ENCODE results near the gene SUDS3. TPM values are rescaled to one million over a fixed set of nuclear protein-coding genes. Genes with fewer than 3 reads are reported as not detected.

Gene SUDS3
- total and polyA plus RNA-seq, 10 of the 15 experiments (the other 5 are each of a cell fraction or from before 2014, with no cell fraction given): 5.2 to 42.8 (median 21.7) TPM

DNA sequence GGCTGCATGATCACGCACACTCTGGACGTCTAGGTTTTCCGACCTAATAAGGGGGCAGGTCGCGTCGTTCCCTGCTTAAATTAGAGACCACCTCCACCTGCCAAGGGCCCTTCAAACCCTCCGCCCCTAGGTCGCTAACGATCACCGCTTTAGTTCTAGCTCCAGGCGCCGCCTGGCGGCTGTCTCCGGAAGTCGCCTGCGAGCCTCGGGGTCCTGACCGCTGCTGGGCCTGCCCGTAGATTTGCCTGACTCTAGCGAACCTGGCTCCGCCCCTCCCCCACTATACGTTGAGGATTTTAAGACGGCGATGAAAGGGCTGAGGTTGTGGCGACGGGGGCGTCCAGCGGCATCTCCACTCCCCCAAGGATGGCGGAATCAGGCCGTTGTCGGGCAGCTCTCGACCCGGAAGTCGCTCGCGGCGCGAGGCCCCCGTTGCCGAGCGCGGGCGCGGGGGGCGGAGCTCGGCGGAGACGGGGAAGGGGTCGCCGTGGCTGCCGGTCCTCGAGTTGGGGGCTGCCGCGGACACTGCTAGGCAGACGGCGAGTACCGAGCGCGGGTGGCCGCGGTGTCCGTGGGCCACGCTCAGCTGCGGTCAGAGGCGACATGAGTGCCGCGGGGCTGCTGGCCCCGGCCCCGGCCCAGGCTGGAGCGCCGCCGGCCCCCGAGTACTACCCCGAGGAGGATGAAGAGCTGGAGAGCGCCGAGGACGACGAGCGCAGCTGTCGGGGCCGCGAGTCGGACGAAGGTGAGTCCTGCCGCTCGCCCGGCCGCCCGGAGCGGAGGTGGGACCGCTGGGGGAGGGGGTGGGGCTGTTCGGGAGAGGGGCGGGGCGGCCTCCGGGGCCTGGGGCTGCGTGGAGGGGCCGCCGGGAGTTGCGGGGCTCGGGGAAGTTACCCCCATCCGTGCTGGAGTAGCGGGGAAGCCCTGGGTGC lies at the start of gene SUDS3 (continued):
- TF ChIP-seq, protein P1, sequence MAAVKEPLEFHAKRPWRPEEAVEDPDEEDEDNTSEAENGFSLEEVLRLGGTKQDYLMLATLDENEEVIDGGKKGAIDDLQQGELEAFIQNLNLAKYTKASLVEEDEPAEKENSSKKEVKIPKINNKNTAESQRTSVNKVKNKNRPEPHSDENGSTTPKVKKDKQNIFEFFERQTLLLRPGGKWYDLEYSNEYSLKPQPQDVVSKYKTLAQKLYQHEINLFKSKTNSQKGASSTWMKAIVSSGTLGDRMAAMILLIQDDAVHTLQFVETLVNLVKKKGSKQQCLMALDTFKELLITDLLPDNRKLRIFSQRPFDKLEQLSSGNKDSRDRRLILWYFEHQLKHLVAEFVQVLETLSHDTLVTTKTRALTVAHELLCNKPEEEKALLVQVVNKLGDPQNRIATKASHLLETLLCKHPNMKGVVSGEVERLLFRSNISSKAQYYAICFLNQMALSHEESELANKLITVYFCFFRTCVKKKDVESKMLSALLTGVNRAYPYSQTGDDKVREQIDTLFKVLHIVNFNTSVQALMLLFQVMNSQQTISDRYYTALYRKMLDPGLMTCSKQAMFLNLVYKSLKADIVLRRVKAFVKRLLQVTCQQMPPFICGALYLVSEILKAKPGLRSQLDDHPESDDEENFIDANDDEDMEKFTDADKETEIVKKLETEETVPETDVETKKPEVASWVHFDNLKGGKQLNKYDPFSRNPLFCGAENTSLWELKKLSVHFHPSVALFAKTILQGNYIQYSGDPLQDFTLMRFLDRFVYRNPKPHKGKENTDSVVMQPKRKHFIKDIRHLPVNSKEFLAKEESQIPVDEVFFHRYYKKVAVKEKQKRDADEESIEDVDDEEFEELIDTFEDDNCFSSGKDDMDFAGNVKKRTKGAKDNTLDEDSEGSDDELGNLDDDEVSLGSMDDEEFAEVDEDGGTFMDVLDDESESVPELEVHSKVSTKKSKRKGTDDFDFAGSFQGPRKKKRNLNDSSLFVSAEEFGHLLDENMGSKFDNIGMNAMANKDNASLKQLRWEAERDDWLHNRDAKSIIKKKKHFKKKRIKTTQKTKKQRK (IDR thresholded peaks at IDR 0.05; ENCODE audit: low read depth, low read length): no peak
- TF ChIP-seq FOS (IDR thresholded peaks at IDR 0.05; ENCODE audit: borderline replicate concordance, extremely low read depth, insufficient read length): no peak
- TF ChIP-seq FOXK2 (IDR thresholded peaks at IDR 0.05): no peak
- no peak; the same call in 1 of the 2 replicates for TF ChIP-seq WRNIP1 (IDR thresholded peaks at IDR 0.05; ENCODE audit: borderline replicate concordance, low read depth, low read length)
- TF ChIP-seq SREBF1 (IDR thresholded peaks at IDR 0.05; ENCODE audit: low read length): 0 out of 2 replicates have a peak, but pooled peaks have one; percentile 9
- TF ChIP-seq HDAC6 (IDR thresholded peaks at IDR 0.05; ENCODE audit: unreplicated experiment): no peak
- TF ChIP-seq RELA (IDR thresholded peaks at IDR 0.05; ENCODE audit: borderline replicate concordance, partially characterized antibody): peak; percentile 98
- peak; percentile 99 for TF ChIP-seq ZNF207 (IDR thresholded peaks at IDR 0.05; ENCODE audit: borderline replicate concordance)
- no peak for TF ChIP-seq RBBP5 (conservative IDR thresholded peaks at IDR 0.05)
- TF ChIP-seq IKZF1 (conservative IDR thresholded peaks at IDR 0.05): peak; percentile 92
- TF ChIP-seq NRF1 (conservative IDR thresholded peaks at IDR 0.05; ENCODE audit: low read depth, low read length): no peak
- TF ChIP-seq ZNF622 (IDR thresholded peaks at IDR 0.05): no peak
- no peak for TF ChIP-seq NR2C2 (IDR thresholded peaks at IDR 0.05; ENCODE audit: borderline replicate concordance, control insufficient read depth, insufficient read length, low read depth)
- TF ChIP-seq, protein P2, sequence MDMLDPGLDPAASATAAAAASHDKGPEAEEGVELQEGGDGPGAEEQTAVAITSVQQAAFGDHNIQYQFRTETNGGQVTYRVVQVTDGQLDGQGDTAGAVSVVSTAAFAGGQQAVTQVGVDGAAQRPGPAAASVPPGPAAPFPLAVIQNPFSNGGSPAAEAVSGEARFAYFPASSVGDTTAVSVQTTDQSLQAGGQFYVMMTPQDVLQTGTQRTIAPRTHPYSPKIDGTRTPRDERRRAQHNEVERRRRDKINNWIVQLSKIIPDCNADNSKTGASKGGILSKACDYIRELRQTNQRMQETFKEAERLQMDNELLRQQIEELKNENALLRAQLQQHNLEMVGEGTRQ (IDR thresholded peaks at IDR 0.05; ENCODE audit: borderline replicate concordance, low read depth, low read length): no peak
- peak; percentile 32; the same call in 1 of the 2 replicates for TF ChIP-seq PKNOX1 (IDR thresholded peaks at IDR 0.05)
- TF ChIP-seq STAT3 (IDR thresholded peaks at IDR 0.05; ENCODE audit: low read depth, low read length): no peak
- TF ChIP-seq, protein P3, sequence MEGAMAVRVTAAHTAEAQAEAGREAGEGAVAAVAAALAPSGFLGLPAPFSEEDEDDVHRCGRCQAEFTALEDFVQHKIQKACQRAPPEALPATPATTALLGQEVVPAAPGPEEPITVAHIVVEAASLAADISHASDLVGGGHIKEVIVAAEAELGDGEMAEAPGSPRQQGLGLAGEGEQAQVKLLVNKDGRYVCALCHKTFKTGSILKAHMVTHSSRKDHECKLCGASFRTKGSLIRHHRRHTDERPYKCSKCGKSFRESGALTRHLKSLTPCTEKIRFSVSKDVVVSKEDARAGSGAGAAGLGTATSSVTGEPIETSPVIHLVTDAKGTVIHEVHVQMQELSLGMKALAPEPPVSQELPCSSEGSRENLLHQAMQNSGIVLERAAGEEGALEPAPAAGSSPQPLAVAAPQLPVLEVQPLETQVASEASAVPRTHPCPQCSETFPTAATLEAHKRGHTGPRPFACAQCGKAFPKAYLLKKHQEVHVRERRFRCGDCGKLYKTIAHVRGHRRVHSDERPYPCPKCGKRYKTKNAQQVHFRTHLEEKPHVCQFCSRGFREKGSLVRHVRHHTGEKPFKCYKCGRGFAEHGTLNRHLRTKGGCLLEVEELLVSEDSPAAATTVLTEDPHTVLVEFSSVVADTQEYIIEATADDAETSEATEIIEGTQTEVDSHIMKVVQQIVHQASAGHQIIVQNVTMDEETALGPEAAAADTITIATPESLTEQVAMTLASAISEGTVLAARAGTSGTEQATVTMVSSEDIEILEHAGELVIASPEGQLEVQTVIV (IDR thresholded peaks at IDR 0.05; ENCODE audit: borderline replicate concordance, partially characterized antibody): peak; percentile 93
- TF ChIP-seq MYB (IDR thresholded peaks at IDR 0.05; ENCODE audit: borderline replicate concordance, low read depth, low read length): peak; percentile 100
- TF ChIP-seq POLR2AphosphoS5 (IDR thresholded peaks at IDR 0.05; ENCODE audit: low read length): peak; percentile 49; the same call in 1 of the 2 replicates
- peak; percentile 56; the same call in 1 of the 2 replicates for TF ChIP-seq ZNF217 (IDR thresholded peaks at IDR 0.05)
- TF ChIP-seq SP1 (IDR thresholded peaks at IDR 0.05; ENCODE audit: low read depth, low read length): peak; percentile 77
- peak; percentile 42; the same call in 1 of the 2 replicates for TF ChIP-seq CREB1 (IDR thresholded peaks at IDR 0.05; ENCODE audit: low read depth)
- peak; percentile 70; the same call in 1 of the 2 replicates for TF ChIP-seq GABPA (IDR thresholded peaks at IDR 0.05; ENCODE audit: low read depth)
